GM23248 (cell line): ENCODE data around the gene TMEM161A. TPM values are rescaled to one million over a fixed set of nuclear protein-coding genes. Genes with fewer than 3 reads are reported as not detected.

ENCODE experiments used
- DNase-seq: peaks from one replicate; pipeline ENCODE4 v3.0.0-alpha.2; 2015
- H2AFZ ChIP-seq: fragments of 200-600 bp; sonication (generic); 2 replicates; pipeline ENCODE4 v1.6.1; 2016; ENCODE audit warnings: antibody characterized with exemption
- H3F3A ChIP-seq: fragments of 200-600 bp; sonication (generic); 2 replicates; pipeline ENCODE4 v1.6.1; 2016; ENCODE audit warnings: mild to moderate bottlenecking, antibody characterized with exemption, mixed run types; ENCODE audit not compliant: insufficient read depth
- H3K27ac ChIP-seq: fragments of 200-600 bp; sonication (generic); 2 replicates; pipeline ENCODE4 v1.5.1; 2016; ENCODE audit warnings: mild to moderate bottlenecking
- H3K27me3 ChIP-seq: fragments of 200-600 bp; sonication (generic); replicated peaks from 2 replicates; pipeline ENCODE4 v1.6.1; 2016; ENCODE audit warnings: mild to moderate bottlenecking; ENCODE audit not compliant: insufficient read depth
- H3K36me3 ChIP-seq: fragments of 200-600 bp; sonication (generic); 2 replicates; pipeline ENCODE4 v1.6.1; 2016; ENCODE audit warnings: low read depth, mild to moderate bottlenecking
- H3K4me1 ChIP-seq: fragments of 200-600 bp; sonication (generic); 2 replicates; pipeline ENCODE4 v1.6.1; 2016; ENCODE audit warnings: mild to moderate bottlenecking; ENCODE audit not compliant: insufficient read depth
- H3K4me2 ChIP-seq: fragments of 200-600 bp; sonication (generic); one replicate; pipeline ENCODE4 v1.6.1; 2016; ENCODE audit warnings: mild to moderate bottlenecking; ENCODE audit not compliant: unreplicated experiment
- H3K4me3 ChIP-seq: fragments of 200-600 bp; sonication (generic); 2 replicates; pipeline ENCODE4 v1.5.1; 2016; ENCODE audit warnings: mild to moderate bottlenecking
- H3K79me2 ChIP-seq: fragments of 200-600 bp; sonication (generic); 2 replicates; pipeline ENCODE4 v1.6.1; 2016; ENCODE audit warnings: mild to moderate bottlenecking; ENCODE audit not compliant: insufficient read depth
- H3K9ac ChIP-seq: fragments of 200-600 bp; sonication (generic); 2 replicates; pipeline ENCODE4 v1.6.1; 2016; ENCODE audit warnings: mild to moderate bottlenecking
- H3K9me2 ChIP-seq: fragments of 200-600 bp; sonication (generic); 2 replicates; pipeline ENCODE4 v1.6.1; 2016; ENCODE audit warnings: mixed run types, mild to moderate bottlenecking, moderate library complexity; ENCODE audit not compliant: insufficient read depth
- H3K9me3 ChIP-seq: fragments of 200-600 bp; sonication (generic); one replicate; pipeline ENCODE4 v1.6.1; 2017; ENCODE audit warnings: low read depth
- H4K20me1 ChIP-seq: fragments of 200-600 bp; sonication (generic); 2 replicates; pipeline ENCODE4 v1.6.0; 2016; ENCODE audit not compliant: insufficient read depth
- EZH2 ChIP-seq: fragments of 200-600 bp; sonication (generic); IDR thresholded peaks from 2 replicates; pipeline ENCODE4 v1.6.1; 2018; ENCODE audit warnings: antibody characterized with exemption, mild to moderate bottlenecking; ENCODE audit not compliant: insufficient read depth, poor library complexity, severe bottlenecking
- EZH2phosphoT487 ChIP-seq: fragments of 200-600 bp; sonication (generic); IDR thresholded peaks from 2 replicates; pipeline ENCODE4 v1.6.1; 2018; ENCODE audit warnings: antibody characterized with exemption, moderate library complexity, mild to moderate bottlenecking, low read depth; ENCODE audit not compliant: insufficient read depth
- WGBS, 2 experiments: methylation state at CpG; one replicate each; pipeline ENCODE4 v1.1.6; 2015 to 2017; ENCODE audit warnings: low lambda C conversion rate in 2 of 2, low coverage in 1 of 2; ENCODE audit errors: missing lambda C conversion rate in 2 of 2; 5-methylcytosine and 5-hydroxymethylcytosine counted together
- in situ Hi-C: fragments of 300-500 bp; cut with MboI; formaldehyde crosslinking; loops from 2 replicates; pipeline ENCODE4 v1.15.0; 2020
- polyA plus RNA-seq: library from polyadenylated mRNA; unstranded; fragments of >200 nt; fragmentation: Nextera tagmentation; extraction: Ambion mirVana; gene quantifications from 2 replicates; pipeline ENCODE4 v1.2.1, GENCODE V29; 2016
- total RNA-seq: library from RNA; depleted of rRNA; stranded (reverse); fragments of >200 nt; shearing (Covaris generic); gene quantifications from 2 replicates; pipeline ENCODE4 v1.2.3, GENCODE V29; 2014

The TMEM161A gene
- total and polyA plus RNA-seq, 2 experiments from 2014 or later, result 29.1 to 33.7 TPM

DNA sequence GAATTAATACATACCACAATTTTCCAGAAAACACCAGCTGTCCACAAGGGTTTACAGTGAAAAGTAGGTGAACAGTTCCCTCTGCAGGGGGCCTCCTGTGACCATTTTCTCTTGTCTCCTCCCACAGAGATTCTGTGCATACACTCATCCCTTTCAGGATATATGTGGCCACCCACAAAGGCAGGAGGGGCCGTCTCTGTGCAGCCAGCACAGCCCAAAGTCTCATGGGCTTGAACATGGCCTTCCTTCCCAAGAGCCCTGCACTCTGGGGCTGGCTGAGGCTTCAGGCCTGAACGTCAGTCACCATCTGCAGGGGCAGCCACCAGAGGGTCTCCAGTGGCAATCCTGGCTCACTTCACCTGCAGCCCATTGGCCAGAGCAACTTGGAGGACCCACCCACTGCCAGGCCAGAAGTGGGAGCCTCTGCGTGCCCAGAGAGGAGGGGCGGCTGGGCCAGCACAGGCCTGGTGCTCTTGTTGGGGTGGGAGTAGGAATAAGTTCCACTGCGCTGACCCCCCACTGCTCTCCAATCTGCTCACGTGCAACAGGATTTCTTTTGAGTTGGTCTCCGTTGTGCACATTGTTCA lies 25.1 kb downstream of the TMEM161A start:
- Histone ChIP-seq H3K4me2 (no peak overlapping the region), H3K79me2 (no peaks in the 10 kb centered on the region), H3F3A (no peaks in the 10 kb centered on the region), H3K27me3 (no peaks in the 10 kb centered on the region), H4K20me1 (no peaks in the 10 kb centered on the region), H3K9me2 (no peaks in the 10 kb centered on the region), H3K9me3 (no peaks in the 10 kb centered on the region), H2AFZ (no peak overlapping the region), H3K27ac (no peak overlapping the region), H3K4me1 (no peaks in the 10 kb centered on the region; the same call in 1 of the 2 replicates), H3K36me3 (no peaks in the 10 kb centered on the region), H3K4me3 (no peak overlapping the region), H3K9ac (no peak overlapping the region)
- 35 to 43% methylated on average over 7 of the region's 7 CpGs for WGBS, 2 experiments
- DNase-seq, result peak; percentile 64
- TF ChIP-seq EZH2 (no peak), EZH2phosphoT487 (no peak)
- in situ Hi-C loops, result no loop called here

DNA sequence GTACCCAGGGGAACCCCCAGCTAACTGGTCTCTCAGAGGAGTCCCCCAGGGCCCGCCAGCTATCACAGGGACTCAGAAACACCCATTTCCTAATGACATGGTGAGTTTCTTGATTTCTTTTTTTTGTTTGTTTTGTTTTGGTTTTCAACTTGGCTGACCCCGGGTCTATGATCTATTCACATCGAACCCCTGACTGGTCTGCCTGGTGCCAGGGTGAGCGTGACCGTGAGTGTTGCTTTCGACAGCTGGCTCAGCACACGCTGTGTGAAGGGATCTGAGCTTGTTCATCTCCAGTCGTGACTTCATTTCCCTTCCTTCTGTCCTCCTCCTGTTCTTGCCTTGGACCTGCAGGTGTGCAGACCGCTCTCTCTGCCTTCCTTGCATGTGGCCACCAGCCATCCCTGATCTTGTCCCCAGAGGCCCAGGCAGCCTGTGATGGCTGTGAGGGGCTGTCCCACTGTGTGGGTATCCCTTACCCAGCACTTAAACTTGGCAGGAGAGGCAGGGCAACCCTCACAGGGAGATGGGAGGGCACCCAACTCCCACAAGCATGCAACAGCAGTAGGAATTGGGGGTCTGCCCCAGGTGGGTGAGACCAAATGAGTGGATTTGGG lies 26.2 kb downstream of the TMEM161A start:
- Histone ChIP-seq H3K36me3 (no peaks in the 10 kb centered on the region), H3K9me2 (no peaks in the 10 kb centered on the region), H3K27me3 (no peaks in the 10 kb centered on the region), H3K27ac (no peak overlapping the region), H3F3A (no peaks in the 10 kb centered on the region), H3K79me2 (no peaks in the 10 kb centered on the region), H3K4me1 (no peaks in the 10 kb centered on the region; the same call in 1 of the 2 replicates), H3K4me2 (no peak overlapping the region), H3K9ac (no peak overlapping the region), H4K20me1 (no peaks in the 10 kb centered on the region), H3K4me3 (no peak overlapping the region), H2AFZ (no peak overlapping the region), H3K9me3 (no peaks in the 10 kb centered on the region)
- WGBS, 2 experiments, result 69 to 74% methylated on average over 9 of the region's 9 CpGs
- no peak for DNase-seq
- TF ChIP-seq EZH2phosphoT487 (no peak), EZH2 (no peak)
- in situ Hi-C loops, result no loop called here

DNA sequence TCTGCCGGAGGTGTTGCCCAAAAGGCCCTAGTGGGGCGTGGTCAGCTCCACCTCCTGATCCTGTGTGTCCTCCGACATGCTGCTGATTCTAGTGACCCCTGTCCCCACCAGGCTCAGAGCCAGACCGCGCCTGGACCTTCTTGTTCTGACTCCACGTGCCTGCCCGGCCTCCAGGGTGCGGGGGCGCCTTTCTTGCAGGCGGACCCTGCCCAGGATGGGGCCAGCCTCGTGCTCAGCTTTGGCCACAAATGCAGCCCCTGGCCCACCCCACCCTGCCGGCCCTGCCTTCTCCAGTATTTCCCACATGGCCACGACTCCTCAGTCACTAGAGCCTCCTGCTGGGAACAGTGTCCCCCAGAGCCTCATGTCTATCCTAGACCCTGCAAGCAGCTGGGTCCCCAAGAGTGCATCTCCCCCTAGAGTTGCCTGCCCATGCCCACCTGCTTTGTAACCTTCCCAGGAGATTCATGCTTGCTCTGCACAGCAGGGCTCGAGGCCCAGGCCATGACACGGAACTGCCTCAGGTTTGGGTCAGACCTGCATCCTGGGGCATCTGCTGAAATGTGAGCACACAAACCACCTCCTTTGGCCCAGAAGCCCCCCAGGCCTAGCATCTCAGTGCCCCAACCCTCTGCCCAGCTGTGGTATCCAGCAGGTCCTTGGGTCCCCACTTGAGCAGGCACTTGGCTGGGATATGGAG lies 27.0 kb downstream of the TMEM161A start:
- no peak overlapping the region for H3K4me3 ChIP-seq
- H2AFZ ChIP-seq, result no peak overlapping the region
- no peak for DNase-seq
- no peaks in the 10 kb centered on the region; the same call in 1 of the 2 replicates for H3K4me1 ChIP-seq
- no peak overlapping the region for H3K27ac ChIP-seq
- no peak overlapping the region for H3K4me2 ChIP-seq
- 62 to 68% methylated on average over 12 to 15 of the region's 15 CpGs for WGBS, 2 experiments
- TF ChIP-seq EZH2 (no peak), EZH2phosphoT487 (no peak)
- H3F3A ChIP-seq, result no peaks in the 10 kb centered on the region
- no peaks in the 10 kb centered on the region for H3K27me3 ChIP-seq
- H3K9ac ChIP-seq, result no peak overlapping the region
- no peaks in the 10 kb centered on the region for H3K79me2 ChIP-seq
- H3K36me3 ChIP-seq, result no peaks in the 10 kb centered on the region
- in situ Hi-C loops, result no loop called here
- H3K9me2 ChIP-seq, result no peaks in the 10 kb centered on the region
- no peaks in the 10 kb centered on the region for H4K20me1 ChIP-seq
- H3K9me3 ChIP-seq, result no peaks in the 10 kb centered on the region

DNA sequence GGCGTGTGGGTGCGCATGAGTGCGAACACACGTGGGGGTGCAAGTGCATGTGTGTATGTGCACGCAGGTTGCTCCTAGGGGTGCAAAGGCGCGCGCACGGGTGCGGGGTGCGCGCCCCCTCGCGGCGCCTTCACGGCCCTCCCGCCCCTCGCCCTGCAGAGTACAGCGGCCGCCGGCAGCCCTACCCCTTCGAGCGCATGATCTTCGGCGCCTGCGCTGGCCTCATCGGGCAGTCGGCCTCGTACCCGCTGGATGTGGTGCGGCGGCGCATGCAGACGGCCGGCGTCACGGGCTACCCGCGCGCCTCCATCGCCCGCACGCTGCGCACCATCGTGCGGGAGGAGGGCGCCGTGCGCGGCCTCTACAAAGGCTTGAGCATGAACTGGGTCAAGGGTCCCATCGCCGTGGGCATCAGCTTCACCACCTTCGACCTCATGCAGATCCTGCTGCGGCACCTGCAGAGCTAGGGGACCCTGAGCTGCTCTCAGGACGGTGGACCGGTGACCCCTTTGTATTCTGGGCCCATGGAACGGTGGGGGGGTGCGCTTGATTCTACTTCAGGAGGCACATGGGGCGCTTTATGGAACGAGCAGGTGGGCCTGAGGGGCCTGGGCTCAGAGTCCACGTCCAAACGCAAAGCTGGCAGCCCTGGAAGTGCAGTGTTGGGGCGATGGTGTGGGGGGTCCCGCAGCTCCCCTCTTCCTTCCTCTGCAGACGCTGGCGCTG lies 27.7 kb downstream of the TMEM161A start:
- H3K9me3 ChIP-seq, result no peaks in the 10 kb centered on the region
- H3K4me3 ChIP-seq, result no peak overlapping the region
- H3K9me2 ChIP-seq, result no peaks in the 10 kb centered on the region
- DNase-seq, result no peak
- in situ Hi-C loops, result no loop called here
- WGBS, 2 experiments, result 72 to 76% methylated on average over 41 to 66 of the region's 66 CpGs
- H3F3A ChIP-seq, result no peaks in the 10 kb centered on the region
- no peaks in the 10 kb centered on the region for H4K20me1 ChIP-seq
- H2AFZ ChIP-seq, result no peak overlapping the region
- no peak overlapping the region for H3K9ac ChIP-seq
- H3K36me3 ChIP-seq, result no peaks in the 10 kb centered on the region
- no peak overlapping the region for H3K27ac ChIP-seq
- no peaks in the 10 kb centered on the region for H3K27me3 ChIP-seq
- H3K4me1 ChIP-seq, result no peaks in the 10 kb centered on the region; the same call in 1 of the 2 replicates
- TF ChIP-seq EZH2, result no peak
- no peak for TF ChIP-seq EZH2phosphoT487
- no peak overlapping the region for H3K4me2 ChIP-seq
- no peaks in the 10 kb centered on the region for H3K79me2 ChIP-seq
